Measurements from ENCODE around the gene DNAJB2.

GRCh38 chr2:219279151-219279915 lies at the start of gene DNAJB2:
- TF ChIP-seq, protein P1, sequence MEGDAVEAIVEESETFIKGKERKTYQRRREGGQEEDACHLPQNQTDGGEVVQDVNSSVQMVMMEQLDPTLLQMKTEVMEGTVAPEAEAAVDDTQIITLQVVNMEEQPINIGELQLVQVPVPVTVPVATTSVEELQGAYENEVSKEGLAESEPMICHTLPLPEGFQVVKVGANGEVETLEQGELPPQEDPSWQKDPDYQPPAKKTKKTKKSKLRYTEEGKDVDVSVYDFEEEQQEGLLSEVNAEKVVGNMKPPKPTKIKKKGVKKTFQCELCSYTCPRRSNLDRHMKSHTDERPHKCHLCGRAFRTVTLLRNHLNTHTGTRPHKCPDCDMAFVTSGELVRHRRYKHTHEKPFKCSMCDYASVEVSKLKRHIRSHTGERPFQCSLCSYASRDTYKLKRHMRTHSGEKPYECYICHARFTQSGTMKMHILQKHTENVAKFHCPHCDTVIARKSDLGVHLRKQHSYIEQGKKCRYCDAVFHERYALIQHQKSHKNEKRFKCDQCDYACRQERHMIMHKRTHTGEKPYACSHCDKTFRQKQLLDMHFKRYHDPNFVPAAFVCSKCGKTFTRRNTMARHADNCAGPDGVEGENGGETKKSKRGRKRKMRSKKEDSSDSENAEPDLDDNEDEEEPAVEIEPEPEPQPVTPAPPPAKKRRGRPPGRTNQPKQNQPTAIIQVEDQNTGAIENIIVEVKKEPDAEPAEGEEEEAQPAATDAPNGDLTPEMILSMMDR (IDR thresholded peaks at IDR 0.05), result no peak
- peak; percentile 95 for TF ChIP-seq POLR2A (IDR thresholded peaks at IDR 0.05)
- peak; percentile 98 for TF ChIP-seq POLR2AphosphoS5 (IDR thresholded peaks at IDR 0.05)

All from prostate gland (tissue), 2 donors.